Measurements from ENCODE around the gene TMBIM1. TPM values are rescaled to one million over a fixed set of nuclear protein-coding genes. Genes with fewer than 3 reads are reported as not detected.

The TMBIM1 gene
- total and polyA plus RNA-seq, 9 donors = 80.6 to 259 (median 114) TPM

DNA sequence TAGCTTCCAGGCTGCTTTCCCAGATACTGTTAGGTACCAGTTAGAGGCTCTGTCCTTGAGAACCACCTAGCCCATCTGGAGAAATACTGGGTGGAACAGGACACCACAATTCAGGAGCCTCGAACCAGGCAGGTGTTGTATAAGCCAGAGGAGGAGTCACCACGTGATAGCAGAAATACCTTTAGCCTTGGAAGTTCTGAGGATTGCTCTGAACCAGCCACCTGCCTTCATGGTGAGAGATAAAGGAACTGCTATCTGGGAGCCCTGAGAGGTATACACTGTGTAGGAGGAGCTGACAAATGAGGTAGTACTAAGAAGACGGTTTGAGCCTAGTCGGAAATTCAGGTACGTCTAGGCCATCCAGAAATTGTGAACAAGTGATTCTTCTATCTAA is 39.1 kb downstream of the TMBIM1 start:
- no peak overlapping the region for H3K4me3 ChIP-seq
- 57 to 70% (median 60%) methylated on average over 5 of the region's 5 CpGs for WGBS, 3 donors
- TF ChIP-seq, protein P1, sequence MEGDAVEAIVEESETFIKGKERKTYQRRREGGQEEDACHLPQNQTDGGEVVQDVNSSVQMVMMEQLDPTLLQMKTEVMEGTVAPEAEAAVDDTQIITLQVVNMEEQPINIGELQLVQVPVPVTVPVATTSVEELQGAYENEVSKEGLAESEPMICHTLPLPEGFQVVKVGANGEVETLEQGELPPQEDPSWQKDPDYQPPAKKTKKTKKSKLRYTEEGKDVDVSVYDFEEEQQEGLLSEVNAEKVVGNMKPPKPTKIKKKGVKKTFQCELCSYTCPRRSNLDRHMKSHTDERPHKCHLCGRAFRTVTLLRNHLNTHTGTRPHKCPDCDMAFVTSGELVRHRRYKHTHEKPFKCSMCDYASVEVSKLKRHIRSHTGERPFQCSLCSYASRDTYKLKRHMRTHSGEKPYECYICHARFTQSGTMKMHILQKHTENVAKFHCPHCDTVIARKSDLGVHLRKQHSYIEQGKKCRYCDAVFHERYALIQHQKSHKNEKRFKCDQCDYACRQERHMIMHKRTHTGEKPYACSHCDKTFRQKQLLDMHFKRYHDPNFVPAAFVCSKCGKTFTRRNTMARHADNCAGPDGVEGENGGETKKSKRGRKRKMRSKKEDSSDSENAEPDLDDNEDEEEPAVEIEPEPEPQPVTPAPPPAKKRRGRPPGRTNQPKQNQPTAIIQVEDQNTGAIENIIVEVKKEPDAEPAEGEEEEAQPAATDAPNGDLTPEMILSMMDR (IDR thresholded peaks at IDR 0.05) = no peak
- no peak for TF ChIP-seq EP300 (IDR thresholded peaks at IDR 0.05)
- no peak for TF ChIP-seq POLR2A (IDR thresholded peaks at IDR 0.05)
- no peaks in the 10 kb centered on the region for H3K4me1 ChIP-seq (ENCODE audit: insufficient read depth)
- no peaks in the 10 kb centered on the region for H3K9me3 ChIP-seq
- H3K27me3 ChIP-seq = no peaks in the 10 kb centered on the region
- intact Hi-C loops (cut with DNase I) = no loop called here
- H3K36me3 ChIP-seq = peaks cover 3% of the 10 kb centered on the region
- H3K27ac ChIP-seq = no peak overlapping the region
- DNase-seq = no peak

DNA sequence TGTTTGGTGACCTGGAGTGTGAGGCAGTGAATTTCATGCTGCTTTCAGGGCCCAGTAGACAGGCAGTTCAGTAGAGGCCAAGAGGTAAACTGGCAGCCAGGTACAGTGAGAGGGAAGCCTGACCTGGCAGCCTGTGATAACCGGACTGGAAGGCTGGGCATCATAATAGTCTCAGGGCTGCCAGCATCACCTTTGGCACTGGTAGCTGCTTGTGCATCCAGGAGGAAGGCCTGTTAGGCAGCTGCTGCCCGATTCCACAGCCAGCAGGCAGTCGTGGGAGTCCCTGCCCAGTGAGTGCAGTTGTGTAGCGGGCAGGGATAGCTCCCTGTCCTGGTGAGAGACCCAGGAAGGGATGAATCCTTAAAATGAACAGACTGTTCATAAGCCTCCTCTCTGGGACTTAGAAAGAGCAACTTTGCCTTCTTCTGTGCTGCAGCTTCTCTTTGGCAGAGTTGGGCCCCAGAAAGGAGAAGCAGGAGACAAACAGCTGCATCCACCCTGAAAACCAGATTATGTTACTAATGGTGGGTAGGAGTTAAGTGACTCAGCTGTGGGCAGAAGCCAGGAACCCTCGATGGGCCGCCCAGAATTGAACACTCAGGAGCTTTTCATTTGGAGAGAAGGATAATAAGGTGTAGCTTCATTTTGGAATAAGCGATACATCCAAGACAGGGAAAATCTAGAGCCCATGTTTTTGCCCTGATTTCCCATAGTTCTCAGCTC is 39.6 kb downstream of the TMBIM1 start:
- WGBS, 3 donors = 43 to 55% (median 44%) methylated on average over 7 of the region's 7 CpGs
- intact Hi-C loops (cut with DNase I) = no loop called here
- H3K4me3 ChIP-seq = no peak overlapping the region
- no peak for DNase-seq
- H3K36me3 ChIP-seq = peaks cover 3% of the 10 kb centered on the region
- H3K27me3 ChIP-seq = no peaks in the 10 kb centered on the region
- H3K4me1 ChIP-seq (ENCODE audit: insufficient read depth) = no peaks in the 10 kb centered on the region
- TF ChIP-seq POLR2A (IDR thresholded peaks at IDR 0.05) = no peak
- TF ChIP-seq, protein P1 (IDR thresholded peaks at IDR 0.05) = no peak
- no peak for TF ChIP-seq EP300 (IDR thresholded peaks at IDR 0.05)
- H3K27ac ChIP-seq = no peak overlapping the region
- no peaks in the 10 kb centered on the region for H3K9me3 ChIP-seq

DNA sequence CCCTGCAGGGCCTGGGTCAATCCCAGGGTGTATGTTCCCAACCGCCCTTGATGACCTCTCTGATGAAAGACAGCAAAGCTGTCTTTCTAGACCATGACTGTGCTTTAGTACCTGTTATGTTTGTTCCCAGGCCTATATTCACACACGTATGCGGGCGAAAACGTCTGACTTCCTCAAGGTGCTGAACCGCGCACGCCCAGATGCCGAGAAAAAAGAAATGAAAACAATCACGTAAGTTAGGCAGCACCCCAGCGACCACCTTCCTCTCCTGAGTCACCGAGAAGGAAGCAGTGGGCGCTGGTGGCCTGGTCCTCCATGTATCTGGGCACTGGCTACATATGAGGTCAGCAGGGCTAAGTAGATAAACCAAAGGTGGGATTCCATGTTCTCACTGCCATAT is 42.6 kb downstream of the TMBIM1 start:
- no peak for DNase-seq
- no peak overlapping the region for H3K4me3 ChIP-seq
- no peaks in the 10 kb centered on the region for H3K27me3 ChIP-seq
- H3K4me1 ChIP-seq (ENCODE audit: insufficient read depth) = no peaks in the 10 kb centered on the region
- TF ChIP-seq, protein P1 (IDR thresholded peaks at IDR 0.05) = no peak
- no peak for TF ChIP-seq EP300 (IDR thresholded peaks at IDR 0.05)
- no peak for TF ChIP-seq POLR2A (IDR thresholded peaks at IDR 0.05)
- no peaks in the 10 kb centered on the region for H3K9me3 ChIP-seq
- peaks cover 3% of the 10 kb centered on the region for H3K36me3 ChIP-seq
- no peak overlapping the region for H3K27ac ChIP-seq
- intact Hi-C loops (cut with DNase I) = no loop called here
- WGBS, 3 donors = 93 to 95% (median 93%) methylated on average over 13 of the region's 13 CpGs

DNA sequence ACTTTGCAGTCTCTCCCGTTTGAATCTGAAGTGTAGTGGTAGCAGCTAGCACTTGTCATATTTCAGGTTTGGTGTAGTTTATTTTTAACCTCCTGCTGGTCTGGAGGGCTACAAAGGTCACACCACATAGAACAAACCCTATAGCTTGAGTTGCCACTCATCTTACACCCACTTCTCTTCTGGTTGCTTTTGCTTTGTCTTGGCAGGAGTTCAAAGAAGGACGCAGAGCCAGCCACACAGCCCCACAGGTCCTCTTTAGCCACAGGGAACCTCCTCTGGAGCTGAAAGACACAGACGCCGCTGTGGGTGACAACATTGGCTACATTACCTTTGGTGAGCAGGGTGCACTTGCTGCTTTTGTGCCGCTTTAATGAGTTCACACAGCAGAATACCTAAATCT is 47.1 kb downstream of the TMBIM1 start:
- DNase-seq = no peak

More for the DNA sequence above, 47.1 kb downstream of the TMBIM1 start:
- Histone ChIP-seq H3K4me1 (ENCODE audit: insufficient read depth) (no peaks in the 10 kb centered on the region), H3K9me3 (no peaks in the 10 kb centered on the region), H3K36me3 (peaks cover 3% of the 10 kb centered on the region), H3K27me3 (no peaks in the 10 kb centered on the region), H3K27ac (no peak overlapping the region), H3K4me3 (no peak overlapping the region)
- WGBS, 3 donors = 81 to 83% (median 82%) methylated on average over 5 of the region's 5 CpGs
- intact Hi-C loops (cut with DNase I) = no loop called here
- TF ChIP-seq, protein P1 (IDR thresholded peaks at IDR 0.05) = no peak
- TF ChIP-seq EP300 (IDR thresholded peaks at IDR 0.05) = no peak
